ENCODE data around the gene C1orf105. TPM values are rescaled to one million over a fixed set of nuclear protein-coding genes. Genes with fewer than 3 reads are reported as not detected.
A peak's percentile ranks its signal among the peaks of the same experiment; 100 is the strongest.

C1orf105 gene
- total and polyA plus RNA-seq, 2 of the 13 experiments (the other 11 are each of a cell fraction or from before 2014, with no cell fraction given): 0.15 to 0.45 TPM

DNA sequence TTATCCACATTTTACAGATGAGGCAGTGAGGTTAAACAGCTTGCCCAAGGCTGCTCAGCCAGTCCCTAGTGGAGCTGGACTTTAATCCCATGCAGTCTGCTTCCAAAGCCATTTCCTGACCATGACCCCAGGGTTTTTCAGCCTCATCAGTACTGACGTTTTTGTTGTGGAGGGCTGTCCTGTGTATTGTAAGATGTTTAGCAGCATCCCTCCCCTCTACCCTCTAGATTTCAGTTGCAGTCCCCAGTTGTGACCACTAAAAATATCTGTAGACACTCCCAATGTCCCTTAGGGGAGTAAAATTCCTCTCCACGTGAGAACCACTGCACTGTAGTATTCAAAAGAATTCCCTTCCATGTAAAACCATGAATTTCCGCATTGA lies 30.2 kb upstream of the C1orf105 start:
- ATAC-seq: peak; percentile 86
- 10% methylated on average over 3 of the region's 3 CpGs for WGBS (ENCODE audit: low lambda C conversion rate)
- ChIA-PET CTCF (ENCODE audit: low intra/inter-chr PET ratio, low total read pairs) (no interaction called here), POLR2A (no interaction called here)
- DNase-seq (ENCODE audit: low spot score): peak; percentile 30
- no peak for FAIRE-seq
- Histone ChIP-seq H3K9ac (ENCODE audit: insufficient read depth, low read depth, low read length) (no peak overlapping the region), H3K9me3 (ENCODE audit: low read length) (no peaks in the 10 kb centered on the region), H3K27ac (ENCODE audit: extremely low read length, insufficient read depth, low read length) (no peak overlapping the region), H4K20me1 (ENCODE audit: insufficient read depth, low read length) (no peaks in the 10 kb centered on the region), H3K79me2 (ENCODE audit: insufficient read depth, low read length) (no peaks in the 10 kb centered on the region), H2AFZ (ENCODE audit: low read length) (no peak overlapping the region), H3K4me3 (replicated peaks in 1 of 3; ENCODE audit: insufficient read depth in 1 of 3, low read depth in 2 of 3, low read length in 3 of 3) (no peak overlapping the region), H3K4me1 (ENCODE audit: insufficient read depth, low read length) (peaks cover 35% of the 10 kb centered on the region), H3K27me3 (ENCODE audit: control insufficient read depth in 1 of 2, insufficient read depth in 2 of 2, low read length in 2 of 2) (no peaks in the 10 kb centered on the region), H3K36me3 (replicated peaks in 1 of 2; ENCODE audit: control insufficient read depth in 1 of 2, insufficient read depth in 2 of 2, low read length in 2 of 2) (no peaks in the 10 kb centered on the region), H3K4me2 (ENCODE audit: low read depth, low read length) (no peak overlapping the region)
- in situ Hi-C loops (cut with HindIII; ENCODE audit: extremely low pct_ligation_motif_present, low pct_unique_long_range_greater_than_20kb) (loop anchor here (10.0 kb wide), 1 partner anchor 385 kb away; no protein-coding TSS in a partner anchor), intact Hi-C loops (cut with micrococcal nuclease; ENCODE audit: unreplicated experiment) (no loop called here)
- no TSS peak for BruUV-seq (replicated peaks)
- TF ChIP-seq, protein P1, sequence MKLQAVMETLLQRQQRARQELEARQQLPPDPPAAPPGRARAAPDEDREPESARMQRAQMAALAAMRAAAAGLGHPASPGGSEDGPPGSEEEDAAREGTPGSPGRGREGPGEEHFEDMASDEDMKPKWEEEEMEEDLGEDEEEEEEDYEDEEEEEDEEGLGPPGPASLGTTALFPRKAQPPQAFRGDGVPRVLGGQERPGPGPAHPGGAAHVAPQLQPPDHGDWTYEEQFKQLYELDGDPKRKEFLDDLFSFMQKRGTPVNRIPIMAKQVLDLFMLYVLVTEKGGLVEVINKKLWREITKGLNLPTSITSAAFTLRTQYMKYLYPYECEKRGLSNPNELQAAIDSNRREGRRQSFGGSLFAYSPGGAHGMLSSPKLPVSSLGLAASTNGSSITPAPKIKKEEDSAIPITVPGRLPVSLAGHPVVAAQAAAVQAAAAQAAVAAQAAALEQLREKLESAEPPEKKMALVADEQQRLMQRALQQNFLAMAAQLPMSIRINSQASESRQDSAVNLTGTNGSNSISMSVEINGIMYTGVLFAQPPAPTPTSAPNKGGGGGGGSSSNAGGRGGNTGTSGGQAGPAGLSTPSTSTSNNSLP (IDR thresholded peaks at IDR 0.05; ENCODE audit: low read depth, low read length): 0 out of 2 replicates have a peak, but pooled peaks have one; percentile 17
- TF ChIP-seq NR2F6 (IDR thresholded peaks at IDR 0.05) (peak; percentile 76), NR2F6 (CRISPR knock-in tag; IDR thresholded peaks at IDR 0.05) (peak; percentile 77), HMGA1 (CRISPR knock-in tag; conservative IDR thresholded peaks at IDR 0.05) (no peak), ETV5 (CRISPR knock-in tag; IDR thresholded peaks at IDR 0.05; ENCODE audit: borderline replicate concordance) (peak; percentile 14; the same call in 1 of the 2 replicates), ZSCAN31 (CRISPR knock-in tag; IDR thresholded peaks at IDR 0.05; ENCODE audit: low read depth) (no peak), HNF4G (IDR thresholded peaks at IDR 0.05; ENCODE audit: borderline replicate concordance, low read depth, low read length) (peak; percentile 47), HNF4G (CRISPR knock-in tag; IDR thresholded peaks at IDR 0.05; ENCODE audit: borderline replicate concordance, low read depth) (no peak; the same call in 1 of the 2 replicates), SAP130 (CRISPR knock-in tag; IDR thresholded peaks at IDR 0.05; ENCODE audit: low read depth) (0 out of 2 replicates have a peak, but pooled peaks have one; percentile 19), KDM1A (CRISPR knock-in tag; IDR thresholded peaks at IDR 0.05) (no peak), RXRB (CRISPR knock-in tag; IDR thresholded peaks at IDR 0.05; ENCODE audit: borderline replicate concordance) (peak; percentile 32; the same call in 1 of the 2 replicates), ZNF143 (CRISPR knock-in tag; IDR thresholded peaks at IDR 0.05) (no peak), SOX13 (IDR thresholded peaks at IDR 0.05) (no peak), SOX13 (CRISPR knock-in tag; conservative IDR thresholded peaks at IDR 0.05 in 1 of 2, IDR thresholded peaks at IDR 0.05 in 1 of 2) (peak in 1 of 2 experiments; percentile 37; a peak in 1 of 4 replicates)
- TF ChIP-seq, protein P2, sequence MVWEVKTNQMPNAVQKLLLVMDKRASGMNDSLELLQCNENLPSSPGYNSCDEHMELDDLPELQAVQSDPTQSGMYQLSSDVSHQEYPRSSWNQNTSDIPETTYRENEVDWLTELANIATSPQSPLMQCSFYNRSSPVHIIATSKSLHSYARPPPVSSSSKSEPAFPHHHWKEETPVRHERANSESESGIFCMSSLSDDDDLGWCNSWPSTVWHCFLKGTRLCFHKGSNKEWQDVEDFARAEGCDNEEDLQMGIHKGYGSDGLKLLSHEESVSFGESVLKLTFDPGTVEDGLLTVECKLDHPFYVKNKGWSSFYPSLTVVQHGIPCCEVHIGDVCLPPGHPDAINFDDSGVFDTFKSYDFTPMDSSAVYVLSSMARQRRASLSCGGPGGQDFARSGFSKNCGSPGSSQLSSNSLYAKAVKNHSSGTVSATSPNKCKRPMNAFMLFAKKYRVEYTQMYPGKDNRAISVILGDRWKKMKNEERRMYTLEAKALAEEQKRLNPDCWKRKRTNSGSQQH (CRISPR knock-in tag; IDR thresholded peaks at IDR 0.05; ENCODE audit: low read depth): no peak
- TF ChIP-seq, protein P3, sequence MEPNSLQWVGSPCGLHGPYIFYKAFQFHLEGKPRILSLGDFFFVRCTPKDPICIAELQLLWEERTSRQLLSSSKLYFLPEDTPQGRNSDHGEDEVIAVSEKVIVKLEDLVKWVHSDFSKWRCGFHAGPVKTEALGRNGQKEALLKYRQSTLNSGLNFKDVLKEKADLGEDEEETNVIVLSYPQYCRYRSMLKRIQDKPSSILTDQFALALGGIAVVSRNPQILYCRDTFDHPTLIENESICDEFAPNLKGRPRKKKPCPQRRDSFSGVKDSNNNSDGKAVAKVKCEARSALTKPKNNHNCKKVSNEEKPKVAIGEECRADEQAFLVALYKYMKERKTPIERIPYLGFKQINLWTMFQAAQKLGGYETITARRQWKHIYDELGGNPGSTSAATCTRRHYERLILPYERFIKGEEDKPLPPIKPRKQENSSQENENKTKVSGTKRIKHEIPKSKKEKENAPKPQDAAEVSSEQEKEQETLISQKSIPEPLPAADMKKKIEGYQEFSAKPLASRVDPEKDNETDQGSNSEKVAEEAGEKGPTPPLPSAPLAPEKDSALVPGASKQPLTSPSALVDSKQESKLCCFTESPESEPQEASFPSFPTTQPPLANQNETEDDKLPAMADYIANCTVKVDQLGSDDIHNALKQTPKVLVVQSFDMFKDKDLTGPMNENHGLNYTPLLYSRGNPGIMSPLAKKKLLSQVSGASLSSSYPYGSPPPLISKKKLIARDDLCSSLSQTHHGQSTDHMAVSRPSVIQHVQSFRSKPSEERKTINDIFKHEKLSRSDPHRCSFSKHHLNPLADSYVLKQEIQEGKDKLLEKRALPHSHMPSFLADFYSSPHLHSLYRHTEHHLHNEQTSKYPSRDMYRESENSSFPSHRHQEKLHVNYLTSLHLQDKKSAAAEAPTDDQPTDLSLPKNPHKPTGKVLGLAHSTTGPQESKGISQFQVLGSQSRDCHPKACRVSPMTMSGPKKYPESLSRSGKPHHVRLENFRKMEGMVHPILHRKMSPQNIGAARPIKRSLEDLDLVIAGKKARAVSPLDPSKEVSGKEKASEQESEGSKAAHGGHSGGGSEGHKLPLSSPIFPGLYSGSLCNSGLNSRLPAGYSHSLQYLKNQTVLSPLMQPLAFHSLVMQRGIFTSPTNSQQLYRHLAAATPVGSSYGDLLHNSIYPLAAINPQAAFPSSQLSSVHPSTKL (CRISPR knock-in tag; IDR thresholded peaks at IDR 0.05): peak; percentile 74

Measured in HepG2 (cell line).